ENCODE results near the gene PRR20G. TPM values are rescaled to one million over a fixed set of nuclear protein-coding genes. Genes with fewer than 3 reads are reported as not detected.

The PRR20G gene
- total and polyA plus RNA-seq, 2 experiments from 2014 or later, result 0.39 TPM; not detected in 1

DNA sequence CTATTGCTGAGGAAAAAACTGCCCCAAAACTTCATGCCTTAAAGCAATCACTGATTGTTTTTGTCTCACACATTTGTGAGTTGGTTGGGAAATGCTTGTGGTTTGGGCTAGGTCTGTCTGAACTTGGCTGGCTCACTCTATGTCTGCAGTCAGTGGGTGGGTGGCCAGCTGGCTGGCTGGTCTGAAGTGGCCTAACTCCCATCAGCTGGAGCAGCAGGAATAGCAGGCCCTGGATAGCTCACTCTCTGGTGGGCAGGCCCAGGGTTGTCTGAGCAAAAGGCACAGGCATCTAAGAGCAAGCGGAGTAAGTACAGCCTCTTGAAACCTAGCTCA lies 37.7 kb upstream of the PRR20G start:
- H3K79me2 ChIP-seq (replicated peaks; ENCODE audit: insufficient read depth), result no peaks in the 10 kb centered on the region
- no peaks in the 10 kb centered on the region for H3K36me3 ChIP-seq (ENCODE audit: insufficient read depth)
- Mint-ChIP-seq H3K36me3 (ENCODE audit: low read depth) (no peaks in the 10 kb centered on the region; the same call in 2 of the 3 replicates), H3K27me3 (ENCODE audit: insufficient read depth, low read depth, poor library complexity) (peaks cover 10% of the 10 kb centered on the region), H3K4me3 (no peak overlapping the region), H3K9me3 (peaks cover 14% of the 10 kb centered on the region), H3K4me1 (no peaks in the 10 kb centered on the region), H3K27ac (no peak overlapping the region)
- H3K9me2 ChIP-seq (ENCODE audit: insufficient read depth), result 0 out of 2 replicates have a peak, but pooled peaks cover 4% of the 10 kb centered on the region
- no peak overlapping the region for H3K4me2 ChIP-seq
- no peaks in the 10 kb centered on the region for H3K27me3 ChIP-seq (ENCODE audit: insufficient read depth)
- no peak overlapping the region for H2AFZ ChIP-seq
- H3K27ac ChIP-seq (ENCODE audit: low read depth), result no peak overlapping the region
- TF ChIP-seq ZNF331 (CRISPR knock-in tag; IDR thresholded peaks at IDR 0.05; ENCODE audit: low read depth), result no peak
- TF ChIP-seq JUNB (IDR thresholded peaks at IDR 0.05; ENCODE audit: unreplicated experiment), result no peak
- ATAC-seq (no peak), DNase-seq (ENCODE audit: low spot score) (no peak)
- no peak overlapping the region for H3K4me3 ChIP-seq
- no peaks in the 10 kb centered on the region for H4K20me1 ChIP-seq (replicated peaks; ENCODE audit: insufficient read depth)
- no peaks in the 10 kb centered on the region for H3F3A ChIP-seq (replicated peaks; ENCODE audit: low read depth)
- no peaks in the 10 kb centered on the region for H3K4me1 ChIP-seq (ENCODE audit: insufficient read depth)

DNA sequence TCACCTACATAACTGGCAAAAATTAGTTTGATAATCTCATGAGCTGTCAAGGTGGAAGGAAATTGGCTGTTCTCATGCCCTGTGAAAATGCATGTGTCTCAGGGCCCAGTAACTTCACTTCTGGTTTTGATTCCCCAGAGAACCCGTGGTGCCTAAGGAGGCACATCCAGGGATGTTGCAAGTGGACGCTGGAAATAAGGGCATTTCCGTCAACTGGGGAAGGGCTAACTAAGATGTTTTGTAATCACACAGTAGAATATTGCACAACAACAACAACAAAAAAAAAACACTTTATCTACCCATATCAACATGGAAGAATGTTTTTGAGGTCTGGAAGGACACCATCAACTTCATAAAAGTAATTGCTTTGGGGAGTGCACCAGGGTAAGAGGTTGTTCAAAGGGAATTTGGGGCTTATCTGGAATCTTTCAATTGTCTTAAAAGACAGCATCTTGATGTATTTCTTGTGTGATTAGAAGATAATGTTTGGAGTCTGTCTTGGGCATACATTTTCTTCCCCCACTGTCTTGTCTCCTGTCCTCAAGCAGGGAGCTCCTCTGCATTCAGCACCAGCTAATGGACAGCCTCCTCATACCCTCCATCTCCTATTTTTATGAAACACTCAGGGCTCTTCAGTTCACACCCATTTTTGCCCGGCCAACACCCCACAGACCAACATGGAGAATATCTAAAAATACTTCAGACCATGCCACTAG lies 37.2 kb upstream of the PRR20G start:
- H3K9me3 Mint-ChIP-seq, result peaks cover 10% of the 10 kb centered on the region
- Histone ChIP-seq H3K36me3 (ENCODE audit: insufficient read depth) (no peaks in the 10 kb centered on the region), H3K27me3 (ENCODE audit: insufficient read depth) (no peaks in the 10 kb centered on the region), H3K9me2 (ENCODE audit: insufficient read depth) (0 out of 2 replicates have a peak, but pooled peaks cover 4% of the 10 kb centered on the region), H3F3A (replicated peaks; ENCODE audit: low read depth) (no peaks in the 10 kb centered on the region), H3K27ac (ENCODE audit: low read depth) (no peak overlapping the region), H3K4me2 (no peak overlapping the region), H3K79me2 (replicated peaks; ENCODE audit: insufficient read depth) (no peaks in the 10 kb centered on the region), H4K20me1 (replicated peaks; ENCODE audit: insufficient read depth) (no peaks in the 10 kb centered on the region), H2AFZ (no peak overlapping the region), H3K4me1 (ENCODE audit: insufficient read depth) (no peaks in the 10 kb centered on the region), H3K4me3 (no peak overlapping the region)
- no peaks in the 10 kb centered on the region; the same call in 2 of the 3 replicates for H3K36me3 Mint-ChIP-seq (ENCODE audit: low read depth)
- H3K27me3 Mint-ChIP-seq (ENCODE audit: insufficient read depth, low read depth, poor library complexity), result peaks cover 10% of the 10 kb centered on the region
- no peak overlapping the region for H3K27ac Mint-ChIP-seq
- no peaks in the 10 kb centered on the region for H3K4me1 Mint-ChIP-seq
- H3K4me3 Mint-ChIP-seq, result no peak overlapping the region
- TF ChIP-seq EZH2phosphoT487 (IDR thresholded peaks at IDR 0.05; ENCODE audit: unreplicated experiment), result no peak
- TF ChIP-seq, protein P1, sequence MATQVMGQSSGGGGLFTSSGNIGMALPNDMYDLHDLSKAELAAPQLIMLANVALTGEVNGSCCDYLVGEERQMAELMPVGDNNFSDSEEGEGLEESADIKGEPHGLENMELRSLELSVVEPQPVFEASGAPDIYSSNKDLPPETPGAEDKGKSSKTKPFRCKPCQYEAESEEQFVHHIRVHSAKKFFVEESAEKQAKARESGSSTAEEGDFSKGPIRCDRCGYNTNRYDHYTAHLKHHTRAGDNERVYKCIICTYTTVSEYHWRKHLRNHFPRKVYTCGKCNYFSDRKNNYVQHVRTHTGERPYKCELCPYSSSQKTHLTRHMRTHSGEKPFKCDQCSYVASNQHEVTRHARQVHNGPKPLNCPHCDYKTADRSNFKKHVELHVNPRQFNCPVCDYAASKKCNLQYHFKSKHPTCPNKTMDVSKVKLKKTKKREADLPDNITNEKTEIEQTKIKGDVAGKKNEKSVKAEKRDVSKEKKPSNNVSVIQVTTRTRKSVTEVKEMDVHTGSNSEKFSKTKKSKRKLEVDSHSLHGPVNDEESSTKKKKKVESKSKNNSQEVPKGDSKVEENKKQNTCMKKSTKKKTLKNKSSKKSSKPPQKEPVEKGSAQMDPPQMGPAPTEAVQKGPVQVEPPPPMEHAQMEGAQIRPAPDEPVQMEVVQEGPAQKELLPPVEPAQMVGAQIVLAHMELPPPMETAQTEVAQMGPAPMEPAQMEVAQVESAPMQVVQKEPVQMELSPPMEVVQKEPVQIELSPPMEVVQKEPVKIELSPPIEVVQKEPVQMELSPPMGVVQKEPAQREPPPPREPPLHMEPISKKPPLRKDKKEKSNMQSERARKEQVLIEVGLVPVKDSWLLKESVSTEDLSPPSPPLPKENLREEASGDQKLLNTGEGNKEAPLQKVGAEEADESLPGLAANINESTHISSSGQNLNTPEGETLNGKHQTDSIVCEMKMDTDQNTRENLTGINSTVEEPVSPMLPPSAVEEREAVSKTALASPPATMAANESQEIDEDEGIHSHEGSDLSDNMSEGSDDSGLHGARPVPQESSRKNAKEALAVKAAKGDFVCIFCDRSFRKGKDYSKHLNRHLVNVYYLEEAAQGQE (IDR thresholded peaks at IDR 0.05; ENCODE audit: unreplicated experiment), result peak; percentile 50
- DNase-seq (ENCODE audit: low spot score), result no peak
- no peak for ATAC-seq

DNA sequence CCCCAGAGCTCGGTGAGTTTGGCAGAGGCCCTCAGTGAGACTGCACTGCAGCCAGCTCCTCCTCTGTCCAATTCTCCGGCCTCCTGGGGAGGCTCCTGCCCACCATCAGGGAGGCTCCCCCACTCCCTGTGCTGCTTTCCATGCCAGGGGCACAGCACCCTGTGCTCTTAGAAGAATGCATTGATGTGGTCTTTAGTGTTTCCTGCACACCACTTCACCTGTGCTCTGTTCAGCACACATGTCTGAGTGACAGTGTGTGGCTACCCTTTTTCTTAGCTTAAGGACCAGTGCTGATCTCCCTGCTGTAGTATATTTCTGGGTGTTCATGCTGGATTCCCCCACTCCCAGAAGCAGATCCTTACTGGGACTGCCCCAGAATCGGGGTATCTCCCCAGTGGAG lies 36.2 kb upstream of the PRR20G start:
- Mint-ChIP-seq H3K27me3 (ENCODE audit: insufficient read depth, low read depth, poor library complexity) (peaks cover 5% of the 10 kb centered on the region), H3K4me1 (no peaks in the 10 kb centered on the region), H3K36me3 (ENCODE audit: low read depth) (no peaks in the 10 kb centered on the region; the same call in 2 of the 3 replicates), H3K9me3 (peaks cover 10% of the 10 kb centered on the region), H3K27ac (no peak overlapping the region), H3K4me3 (no peak overlapping the region)
- no peak for DNase-seq (ENCODE audit: low spot score)
- Histone ChIP-seq H3K79me2 (replicated peaks; ENCODE audit: insufficient read depth) (no peaks in the 10 kb centered on the region), H3K4me1 (ENCODE audit: insufficient read depth) (no peaks in the 10 kb centered on the region), H2AFZ (no peak overlapping the region), H3K27me3 (ENCODE audit: insufficient read depth) (no peaks in the 10 kb centered on the region), H3K4me2 (no peak overlapping the region), H3K36me3 (ENCODE audit: insufficient read depth) (no peaks in the 10 kb centered on the region), H3K9me2 (ENCODE audit: insufficient read depth) (0 out of 2 replicates have a peak, but pooled peaks cover 4% of the 10 kb centered on the region), H3F3A (replicated peaks; ENCODE audit: low read depth) (no peaks in the 10 kb centered on the region), H3K27ac (ENCODE audit: low read depth) (no peak overlapping the region), H4K20me1 (replicated peaks; ENCODE audit: insufficient read depth) (no peaks in the 10 kb centered on the region), H3K4me3 (no peak overlapping the region)
- no peak for ATAC-seq
- TF ChIP-seq EZH2 (IDR thresholded peaks at IDR 0.05; ENCODE audit: low read depth, unreplicated experiment) (no peak), ZNF331 (CRISPR knock-in tag; IDR thresholded peaks at IDR 0.05; ENCODE audit: low read depth) (no peak), JUNB (IDR thresholded peaks at IDR 0.05; ENCODE audit: unreplicated experiment) (no peak), ZNF114 (CRISPR knock-in tag; IDR thresholded peaks at IDR 0.05) (no peak), CREB1 (CRISPR knock-in tag; IDR thresholded peaks at IDR 0.05; ENCODE audit: low read depth) (no peak), POLR2AphosphoS5 (IDR thresholded peaks at IDR 0.05; ENCODE audit: low read depth) (no peak), STAT1 (IDR thresholded peaks at IDR 0.05; ENCODE audit: unreplicated experiment) (no peak)
- TF ChIP-seq, protein P2, sequence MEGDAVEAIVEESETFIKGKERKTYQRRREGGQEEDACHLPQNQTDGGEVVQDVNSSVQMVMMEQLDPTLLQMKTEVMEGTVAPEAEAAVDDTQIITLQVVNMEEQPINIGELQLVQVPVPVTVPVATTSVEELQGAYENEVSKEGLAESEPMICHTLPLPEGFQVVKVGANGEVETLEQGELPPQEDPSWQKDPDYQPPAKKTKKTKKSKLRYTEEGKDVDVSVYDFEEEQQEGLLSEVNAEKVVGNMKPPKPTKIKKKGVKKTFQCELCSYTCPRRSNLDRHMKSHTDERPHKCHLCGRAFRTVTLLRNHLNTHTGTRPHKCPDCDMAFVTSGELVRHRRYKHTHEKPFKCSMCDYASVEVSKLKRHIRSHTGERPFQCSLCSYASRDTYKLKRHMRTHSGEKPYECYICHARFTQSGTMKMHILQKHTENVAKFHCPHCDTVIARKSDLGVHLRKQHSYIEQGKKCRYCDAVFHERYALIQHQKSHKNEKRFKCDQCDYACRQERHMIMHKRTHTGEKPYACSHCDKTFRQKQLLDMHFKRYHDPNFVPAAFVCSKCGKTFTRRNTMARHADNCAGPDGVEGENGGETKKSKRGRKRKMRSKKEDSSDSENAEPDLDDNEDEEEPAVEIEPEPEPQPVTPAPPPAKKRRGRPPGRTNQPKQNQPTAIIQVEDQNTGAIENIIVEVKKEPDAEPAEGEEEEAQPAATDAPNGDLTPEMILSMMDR (conservative IDR thresholded peaks at IDR 0.05; ENCODE audit: low read depth in 2 of 2), result no peak
- TF ChIP-seq, protein P1 (IDR thresholded peaks at IDR 0.05; ENCODE audit: unreplicated experiment), result no peak

Data from GM23338 (cell line).